GM19463 (cell line): ENCODE data around the gene BOC.

Experiments used
- ATAC-seq: cut with Tn5 transposase; IDR thresholded peaks from one replicate; pipeline ENCODE4 v1.9.1; 2021; ENCODE audit warnings: mild to moderate bottlenecking, moderate library complexity; ENCODE audit not compliant: unreplicated experiment

BOC gene

GRCh38 chr3:113247068-113247467 is 35.7 kb downstream of the BOC start:
- no peak for ATAC-seq

GRCh38 chr3:113247675-113248458 is 36.5 kb downstream of the BOC start:
- ATAC-seq = no peak

GRCh38 chr3:113249111-113249510 is 37.8 kb downstream of the BOC start:
- no peak for ATAC-seq

- ATAC-seq = no peak
Observed at GRCh38 chr3:113249601-113250000, 38.2 kb downstream of the BOC start.

GRCh38 chr3:113250566-113250965 is 39.2 kb downstream of the BOC start:
- no peak for ATAC-seq

GRCh38 chr3:113251817-113252216 is 40.5 kb downstream of the BOC start:
- no peak for ATAC-seq

GRCh38 chr3:113252553-113252952 is 41.2 kb downstream of the BOC start:
- ATAC-seq = no peak

- ATAC-seq = no peak
Observed at GRCh38 chr3:113253702-113254101, 42.3 kb downstream of the BOC start.

GRCh38 chr3:113254171-113254947 is 43.0 kb downstream of the BOC start:
- no peak for ATAC-seq

- no peak for ATAC-seq
Observed at GRCh38 chr3:113255100-113255853, 43.9 kb downstream of the BOC start.

- no peak for ATAC-seq
Observed at GRCh38 chr3:113255854-113256615, 44.7 kb downstream of the BOC start.

- ATAC-seq = no peak
Observed at GRCh38 chr3:113258361-113258760, 47.0 kb downstream of the BOC start.

- ATAC-seq = no peak
Observed at GRCh38 chr3:113259196-113259595, 47.8 kb downstream of the BOC start.

- ATAC-seq = no peak
Observed at GRCh38 chr3:113261063-113261625, 49.8 kb downstream of the BOC start.

GRCh38 chr3:113261626-113262303 is 50.4 kb downstream of the BOC start:
- ATAC-seq = no peak

- no peak for ATAC-seq
Observed at GRCh38 chr3:113262304-113262665, 50.9 kb downstream of the BOC start.

GRCh38 chr3:113263020-113263419 is 51.7 kb downstream of the BOC start:
- ATAC-seq = no peak

GRCh38 chr3:113263778-113264177 is 52.4 kb downstream of the BOC start:
- no peak for ATAC-seq

- no peak for ATAC-seq
Observed at GRCh38 chr3:113264283-113265131, 53.1 kb downstream of the BOC start.
